MG63 (cell line): Measurements from ENCODE around the gene HIGD1B. TPM values are rescaled to one million over a fixed set of nuclear protein-coding genes. Genes with fewer than 3 reads are reported as not detected.
"Not testable (repeated sequence)": the region's sequence is repeated elsewhere in the genome, so short reads cannot be mapped to it uniquely, and the experiment has no call there.

Experiments used
- DNase-seq: peaks from one replicate; pipeline ENCODE4 v3.0.0-alpha.2; 2020
- H3K27me3 ChIP-seq: fragments of 250-450 bp; sonication (Bioruptor Pico); 2 replicates; pipeline ENCODE4 v1.5.1; 2020; ENCODE audit warnings: mild to moderate bottlenecking, moderate library complexity
- H3K36me3 ChIP-seq: fragments of 250-450 bp; sonication (Bioruptor Pico); 2 replicates; pipeline ENCODE4 v1.5.1; 2020; ENCODE audit warnings: mild to moderate bottlenecking, moderate library complexity
- H3K4me3 ChIP-seq: fragments of 250-450 bp; sonication (Bioruptor Pico); 2 replicates; pipeline ENCODE4 v1.5.1; 2020; ENCODE audit warnings: mild to moderate bottlenecking, moderate library complexity
- H3K9me3 ChIP-seq: fragments of 250-450 bp; sonication (Bioruptor Pico); 2 replicates; pipeline ENCODE4 v1.5.1; 2020; ENCODE audit warnings: mild to moderate bottlenecking, moderate library complexity
- total RNA-seq: library from RNA; depleted of rRNA; stranded (reverse); fragments of >200 nt; shearing (Covaris generic); gene quantifications from 2 replicates; pipeline ENCODE4 v1.2.3, GENCODE V29; 2014; ENCODE audit warnings: low replicate concordance; rRNA removed

Gene HIGD1B
- not detected in 2 replicates for total RNA-seq

DNA sequence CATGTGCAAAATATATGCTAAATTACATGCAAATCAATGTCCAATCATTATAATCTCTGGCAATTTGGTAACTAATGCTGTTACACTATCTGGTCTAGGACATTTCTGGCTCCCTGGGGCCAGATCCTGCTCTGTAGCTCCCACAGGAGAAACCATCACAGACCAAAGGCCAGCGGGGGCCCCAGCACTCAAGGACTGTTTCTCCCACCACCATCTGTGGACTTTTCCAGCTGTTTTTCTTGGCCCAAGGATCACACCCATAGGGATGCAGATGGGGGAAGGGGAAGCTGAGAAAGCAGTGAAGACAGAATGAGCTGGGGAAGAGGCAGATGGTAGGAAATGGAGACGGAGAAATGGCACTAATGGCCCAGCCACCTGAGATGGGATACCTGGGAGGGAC lies at the start of gene HIGD1B:
TSS of gene HIGD1B (plus strand) at position 298 of the 400 bp plus-strand sequence. CDS start 270 bp downstream, outside the sequence.
- Histone ChIP-seq H3K27me3 (no peaks in the 10 kb centered on the region), H3K36me3 (peaks cover 29% of the 10 kb centered on the region), H3K9me3 (no peaks in the 10 kb centered on the region), H3K4me3 (no peak within 1 kb of the TSS)
- DNase-seq = no peak

DNA sequence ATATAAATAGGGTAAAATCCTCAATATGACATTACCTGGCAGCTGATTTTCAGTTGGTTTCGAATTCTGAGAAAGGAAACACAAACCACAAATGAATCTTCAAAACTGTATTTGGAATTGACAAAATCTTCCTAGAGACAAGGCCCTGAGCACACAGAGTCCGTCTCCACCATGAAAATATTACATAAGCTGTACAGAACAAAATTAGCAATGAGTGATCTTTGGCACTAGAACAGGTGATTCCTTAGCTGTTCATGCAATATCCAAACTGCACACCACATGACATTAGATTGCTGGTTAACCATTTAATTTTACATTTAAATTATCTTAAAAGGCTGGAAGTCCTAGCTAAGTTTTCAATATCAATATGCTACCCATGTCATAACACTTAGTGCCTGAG lies 49.3 kb upstream of the HIGD1B start:
- H3K9me3 ChIP-seq = no peaks in the 10 kb centered on the region
- no peak overlapping the region for H3K4me3 ChIP-seq
- DNase-seq = no peak
- peaks cover 62% of the 10 kb centered on the region for H3K36me3 ChIP-seq
- no peaks in the 10 kb centered on the region for H3K27me3 ChIP-seq

DNA sequence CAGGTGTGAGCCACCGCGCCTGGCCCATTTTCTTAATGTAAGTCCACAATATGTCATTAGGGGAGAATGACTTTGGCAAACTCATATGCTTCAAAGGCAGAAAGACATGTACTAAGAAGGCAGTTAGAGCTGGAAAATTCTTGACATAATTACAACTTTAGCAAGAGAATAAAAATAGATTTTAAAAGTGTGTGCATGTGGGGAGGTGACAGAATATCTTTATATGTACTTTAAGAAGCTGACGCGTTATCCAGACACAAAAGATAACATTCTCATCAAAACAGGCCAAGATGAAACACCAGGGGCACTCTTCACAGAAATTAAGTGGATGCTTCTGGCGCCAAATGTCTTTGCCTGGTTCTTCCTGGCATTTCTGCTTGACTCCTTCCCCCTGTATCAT lies 45.8 kb upstream of the HIGD1B start:
- no peak for DNase-seq
- Histone ChIP-seq H3K9me3 (no peaks in the 10 kb centered on the region), H3K36me3 (peaks cover 78% of the 10 kb centered on the region), H3K4me3 (no peak overlapping the region), H3K27me3 (no peaks in the 10 kb centered on the region)

DNA sequence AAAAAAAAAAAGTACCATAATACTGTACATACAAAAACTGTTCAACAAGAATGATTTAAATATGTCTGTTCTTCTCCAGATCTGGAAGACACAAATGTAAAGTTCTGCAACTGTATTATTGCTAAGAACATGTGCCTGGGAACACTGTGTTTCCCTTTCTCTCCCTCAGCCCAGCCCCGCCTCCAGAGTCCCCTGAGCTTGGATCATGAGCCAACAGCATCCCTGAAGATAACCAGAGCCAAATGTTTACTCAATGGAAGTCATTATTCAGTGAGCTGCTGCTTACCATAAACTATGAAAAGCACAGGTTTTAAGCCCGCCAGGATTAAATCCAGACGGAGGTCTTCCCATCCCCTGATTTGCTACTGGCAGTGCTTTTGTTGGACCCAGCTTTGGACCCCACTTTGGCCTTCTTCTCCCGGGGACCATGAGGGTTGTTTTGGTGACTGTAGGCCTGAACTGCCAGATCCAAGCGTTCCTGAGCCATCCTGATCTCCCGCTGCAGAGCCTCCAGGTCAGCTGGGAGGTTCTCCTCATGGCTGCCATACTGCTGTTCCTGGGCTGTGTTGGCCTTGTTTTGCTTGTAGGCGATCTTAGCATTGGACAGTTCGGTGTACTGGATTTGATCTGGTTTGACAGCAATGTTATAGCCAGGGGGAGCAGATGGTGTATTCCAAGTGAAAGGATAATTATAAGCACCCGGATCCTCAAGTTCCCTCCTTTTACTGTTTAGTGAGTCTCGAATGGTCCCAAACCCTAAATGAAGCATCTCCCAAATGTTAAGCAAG lies 43.2 kb upstream of the HIGD1B start:
- Histone ChIP-seq H3K36me3 (peaks cover 59% of the 10 kb centered on the region), H3K9me3 (no peaks in the 10 kb centered on the region), H3K27me3 (no peaks in the 10 kb centered on the region), H3K4me3 (no peak overlapping the region)
- DNase-seq = no peak

DNA sequence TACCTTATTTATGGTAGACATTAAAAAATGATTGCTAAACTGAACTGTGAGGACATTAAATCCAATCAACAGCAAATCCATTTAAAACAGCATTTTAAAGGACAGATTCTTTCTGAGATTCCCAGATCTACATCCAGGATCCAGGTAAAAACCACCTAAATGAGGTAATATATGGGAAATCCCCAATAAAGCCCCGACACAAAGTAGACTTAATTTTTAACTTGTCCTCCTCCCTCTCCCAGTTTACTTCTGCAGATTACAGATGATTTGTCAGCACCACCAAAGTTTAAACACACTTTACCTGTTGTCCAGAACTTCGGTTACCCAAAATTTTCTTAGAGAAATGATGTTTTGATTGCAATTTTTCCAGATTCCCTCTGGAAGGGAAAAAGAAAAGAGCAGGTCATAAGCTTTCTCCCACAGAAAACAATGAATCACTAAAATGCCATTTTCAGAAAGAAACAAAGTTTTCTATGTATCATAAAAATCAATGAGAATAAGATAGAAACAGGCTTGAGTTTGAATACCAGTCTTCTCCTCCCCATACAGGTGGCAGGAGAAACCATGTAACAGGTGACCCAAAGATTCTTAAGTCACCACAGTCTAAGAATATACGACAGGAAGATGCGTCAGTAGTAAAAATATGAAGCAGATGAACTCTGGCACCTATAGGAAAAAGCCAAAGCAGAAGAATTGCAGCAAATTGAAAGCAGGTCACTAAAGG lies 40.4 kb upstream of the HIGD1B start:
- Histone ChIP-seq H3K9me3 (no peaks in the 10 kb centered on the region), H3K36me3 (peaks cover 35% of the 10 kb centered on the region), H3K27me3 (no peaks in the 10 kb centered on the region), H3K4me3 (no peak overlapping the region)
- no peak for DNase-seq

DNA sequence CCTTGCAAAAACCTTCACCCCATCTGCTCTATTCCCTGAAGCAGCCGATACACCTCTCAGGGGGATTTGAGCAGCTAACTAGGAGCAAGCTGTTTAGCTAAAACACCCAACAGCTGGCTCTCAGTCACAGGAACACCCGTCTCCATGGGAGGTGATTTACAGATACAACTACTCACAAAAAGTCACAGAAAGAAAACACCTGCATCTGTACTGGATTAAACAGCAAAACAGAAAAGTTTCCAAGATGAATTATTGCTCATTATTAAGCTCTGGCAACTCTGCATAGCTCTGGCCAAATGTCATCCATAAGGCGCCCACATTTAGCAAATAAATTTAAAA lies 39.9 kb upstream of the HIGD1B start:
- no peak for DNase-seq
- no peaks in the 10 kb centered on the region for H3K27me3 ChIP-seq

DNA sequence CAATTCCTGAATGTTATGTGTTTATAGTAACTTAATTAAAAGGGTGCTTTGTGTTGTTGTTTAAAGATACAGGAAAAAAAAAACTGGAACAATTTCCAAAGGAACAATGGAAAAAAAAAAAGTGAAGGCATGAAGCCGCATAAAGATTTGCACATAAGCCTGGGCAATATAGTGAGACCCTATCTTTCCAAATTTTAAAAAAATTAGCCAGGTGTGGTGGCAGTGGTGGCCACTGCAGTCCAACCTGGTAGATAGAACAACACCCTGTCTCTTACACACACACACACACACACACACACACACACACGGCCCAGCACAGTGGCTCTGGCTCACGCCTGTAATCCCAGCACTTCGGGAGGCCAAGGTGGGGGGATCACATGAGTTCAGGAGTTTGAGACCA lies 39.5 kb upstream of the HIGD1B start:
- Histone ChIP-seq H3K36me3 (peaks cover 30% of the 10 kb centered on the region), H3K4me3 (no peak overlapping the region), H3K9me3 (no peaks in the 10 kb centered on the region), H3K27me3 (no peaks in the 10 kb centered on the region)
- DNase-seq = no peak

More for the DNA sequence above, 39.9 kb upstream of the HIGD1B start:
- peaks cover 31% of the 10 kb centered on the region for H3K36me3 ChIP-seq
- no peak overlapping the region for H3K4me3 ChIP-seq
- H3K9me3 ChIP-seq = no peaks in the 10 kb centered on the region

DNA sequence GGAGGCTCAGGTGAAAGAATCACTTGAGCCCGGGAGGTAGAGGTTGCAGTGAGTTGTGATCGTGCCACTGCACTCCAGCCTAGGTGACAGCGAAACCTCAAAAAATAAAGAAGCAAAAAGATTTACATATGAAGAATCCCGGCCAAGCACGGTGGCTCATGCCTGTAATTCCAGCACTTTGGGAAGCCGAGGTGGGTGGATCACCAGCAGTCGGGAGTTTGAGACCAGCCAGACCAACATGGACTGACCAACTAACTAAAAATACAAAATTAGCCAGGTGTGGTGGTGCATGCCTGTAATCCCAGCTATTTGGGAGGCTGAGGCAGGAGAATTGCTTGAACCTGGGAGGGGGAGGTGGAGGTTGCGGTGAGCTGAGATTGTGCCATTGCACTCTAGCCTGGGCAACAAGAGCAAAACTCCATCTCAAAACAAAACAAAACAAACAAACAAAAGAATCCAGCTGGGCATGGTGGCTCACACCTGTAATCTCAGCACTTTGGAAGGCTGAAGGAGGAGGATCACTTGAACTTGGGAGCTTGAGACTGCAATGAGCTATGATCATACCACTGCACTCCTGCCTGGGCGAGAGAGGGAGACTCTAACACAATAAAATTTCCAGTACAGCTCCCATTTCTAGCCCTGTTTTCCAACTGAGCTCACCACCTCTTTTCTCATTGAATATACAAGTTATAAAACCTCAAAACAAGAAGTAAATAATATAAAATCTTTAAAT lies 38.9 kb upstream of the HIGD1B start:
- not testable (repeated sequence) for H3K4me3 ChIP-seq, H3K9me3 ChIP-seq, H3K27me3 ChIP-seq, DNase-seq
- H3K36me3 ChIP-seq = peaks cover 23% of the 10 kb centered on the region

DNA sequence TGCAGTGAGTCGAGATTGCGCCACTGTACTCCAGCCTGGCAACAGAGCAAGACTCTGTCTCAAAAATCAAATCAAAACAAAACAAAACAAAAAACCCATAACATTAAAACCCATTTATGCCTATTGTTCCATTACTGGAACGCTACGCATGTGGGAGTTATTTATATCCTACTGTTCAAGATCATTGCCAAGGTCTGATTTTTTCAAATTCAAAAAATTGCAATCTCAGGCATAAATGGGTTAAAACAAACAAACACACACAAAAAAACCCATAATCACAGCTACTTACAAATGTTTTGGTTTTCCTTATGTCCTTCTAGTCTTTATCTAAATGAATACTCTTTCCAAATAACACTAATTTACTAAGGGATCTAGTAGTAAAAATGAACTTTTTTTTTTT lies 35.4 kb upstream of the HIGD1B start:
- Histone ChIP-seq H3K4me3 (no peak overlapping the region), H3K9me3 (no peaks in the 10 kb centered on the region), H3K27me3 (no peaks in the 10 kb centered on the region), H3K36me3 (peaks cover 8% of the 10 kb centered on the region; the same call in 1 of the 2 replicates)
- DNase-seq = no peak

DNA sequence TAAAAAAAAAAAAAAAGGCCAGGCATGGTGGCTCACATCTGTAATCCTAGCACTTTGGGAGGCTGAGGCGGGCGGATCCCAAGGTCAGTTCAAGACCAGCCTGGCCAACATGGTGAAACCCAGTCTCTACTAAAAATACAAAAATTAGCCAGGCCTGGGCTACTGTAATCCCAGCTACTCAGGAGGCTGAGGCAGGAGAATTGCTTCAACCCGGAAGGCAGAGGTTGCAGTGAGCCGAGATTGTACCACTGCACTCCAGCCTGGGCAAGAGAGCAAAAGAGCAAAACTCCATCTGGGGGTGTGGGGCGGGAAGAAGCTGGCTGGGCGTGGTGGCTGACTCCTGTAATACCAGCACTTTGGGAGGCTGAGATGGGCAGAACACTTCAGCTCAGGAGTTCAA lies 29.2 kb upstream of the HIGD1B start:
- not testable (repeated sequence) for H3K4me3 ChIP-seq, DNase-seq, H3K9me3 ChIP-seq, H3K27me3 ChIP-seq
- peaks cover 25% of the 10 kb centered on the region for H3K36me3 ChIP-seq

DNA sequence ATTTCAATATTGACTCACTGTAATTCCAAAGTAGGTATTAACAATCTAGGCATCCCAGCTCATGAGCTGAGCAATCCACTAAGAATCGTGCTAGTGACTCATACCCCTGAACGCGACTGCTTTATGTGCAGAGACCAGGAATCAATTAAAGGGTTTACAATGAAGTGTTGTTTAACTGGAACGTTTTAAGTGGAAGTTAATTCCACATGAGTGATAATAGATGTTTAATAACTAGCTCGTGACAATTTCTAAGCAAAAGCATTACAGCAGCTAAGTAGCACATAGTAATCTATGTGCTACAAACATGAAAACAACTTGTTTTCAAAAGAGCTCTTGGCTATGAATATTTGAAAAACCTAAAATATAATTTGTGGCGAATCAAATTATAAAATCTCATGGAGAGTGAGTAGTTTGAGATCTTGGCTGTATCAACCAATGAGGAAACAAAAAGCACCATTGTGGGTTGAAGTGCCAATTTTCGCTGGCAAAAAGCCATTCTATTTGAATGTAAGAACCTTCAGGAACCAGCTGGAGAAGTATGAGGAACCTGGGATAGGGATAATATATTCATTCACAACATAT lies 27.0 kb upstream of the HIGD1B start:
- Histone ChIP-seq H3K27me3 (no peaks in the 10 kb centered on the region), H3K4me3 (peak overlapping the region; percentile 13; the same call in 1 of the 2 replicates), H3K36me3 (peaks cover 30% of the 10 kb centered on the region), H3K9me3 (no peaks in the 10 kb centered on the region)
- DNase-seq = peak; percentile 83

DNA sequence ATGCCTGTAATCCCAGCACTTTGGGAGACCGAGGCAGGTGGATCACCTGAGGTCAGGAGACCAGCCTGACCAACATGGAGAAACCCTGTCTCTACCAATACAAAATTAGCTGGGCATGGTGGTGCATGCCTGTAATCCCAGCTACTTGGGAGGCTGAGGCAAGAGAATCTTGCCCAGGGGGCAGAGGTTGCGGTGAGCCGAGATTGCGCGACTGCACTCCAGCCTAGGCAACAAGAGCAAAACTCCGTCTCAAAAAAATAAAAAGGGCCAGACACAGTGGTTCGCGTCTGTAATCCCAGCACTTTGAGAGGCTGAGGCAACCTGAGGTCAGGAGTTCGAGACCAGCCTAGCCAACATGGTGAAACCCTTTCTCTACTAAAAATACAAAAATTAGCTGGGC lies 22.4 kb upstream of the HIGD1B start:
- not testable (repeated sequence) for DNase-seq, H3K27me3 ChIP-seq, H3K9me3 ChIP-seq

DNA sequence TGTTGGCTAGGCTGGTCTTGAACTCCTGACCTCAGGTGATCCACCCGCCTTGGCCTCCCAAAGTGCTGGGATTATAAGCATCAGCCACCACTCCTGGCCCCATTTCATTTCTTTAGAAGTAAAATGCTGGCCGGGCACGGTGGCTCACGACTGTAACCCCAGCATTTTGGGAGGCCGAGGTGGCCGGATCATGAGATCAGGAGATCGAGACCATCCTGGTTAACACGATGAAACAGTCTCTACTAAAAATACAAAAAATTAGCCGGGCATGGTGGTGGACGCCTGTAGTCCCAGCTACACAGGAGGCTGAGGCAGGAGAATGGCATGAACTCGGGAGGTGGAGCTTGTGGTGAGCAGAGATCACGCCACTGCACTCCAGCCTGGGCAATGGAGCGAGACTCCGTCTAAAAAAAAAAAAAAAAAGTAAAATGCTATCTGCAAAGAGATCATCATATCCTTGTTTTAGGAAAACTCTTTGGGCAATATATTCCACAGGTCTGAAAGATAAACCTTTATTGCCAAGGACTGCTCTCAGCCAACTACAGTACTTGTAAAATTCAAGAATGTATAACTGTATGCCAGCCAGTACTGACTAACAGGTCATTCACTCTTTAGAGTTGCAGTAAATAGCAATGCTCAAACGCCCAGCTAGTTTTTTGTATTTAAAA lies 21.4 kb upstream of the HIGD1B start:
- Histone ChIP-seq H3K27me3 (no peaks in the 10 kb centered on the region), H3K9me3 (no peaks in the 10 kb centered on the region; the same call in 1 of the 2 replicates), H3K36me3 (peaks cover 16% of the 10 kb centered on the region), H3K4me3 (peak overlapping the region; percentile 4; the same call in 1 of the 2 replicates)
- peak; percentile 85 for DNase-seq

More for the DNA sequence above, 22.4 kb upstream of the HIGD1B start:
- H3K36me3 ChIP-seq = peaks cover 16% of the 10 kb centered on the region
- not testable (repeated sequence) for H3K4me3 ChIP-seq

DNA sequence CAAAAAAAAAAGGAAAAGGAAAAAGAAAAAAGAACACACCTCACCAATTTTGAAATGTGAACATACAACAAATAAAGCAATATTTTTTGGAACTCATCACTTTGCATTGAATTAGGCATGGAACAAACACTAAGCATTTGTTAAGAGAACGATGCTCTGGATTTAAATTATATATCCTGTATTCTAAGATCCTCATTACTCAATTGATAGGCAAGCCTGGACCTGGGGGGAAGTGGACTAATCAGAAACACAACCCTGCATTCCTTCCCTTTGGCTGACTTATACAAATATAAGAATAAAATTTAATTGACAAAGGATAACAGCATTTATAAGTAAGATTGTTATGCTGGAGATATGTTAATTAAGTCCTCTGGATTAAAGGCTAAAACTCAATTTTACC lies 19.8 kb upstream of the HIGD1B start:
- H3K4me3 ChIP-seq = peak overlapping the region; percentile 80
- H3K9me3 ChIP-seq = no peaks in the 10 kb centered on the region; the same call in 1 of the 2 replicates
- peaks cover 16% of the 10 kb centered on the region for H3K36me3 ChIP-seq
- no peak for DNase-seq
- no peaks in the 10 kb centered on the region for H3K27me3 ChIP-seq

DNA sequence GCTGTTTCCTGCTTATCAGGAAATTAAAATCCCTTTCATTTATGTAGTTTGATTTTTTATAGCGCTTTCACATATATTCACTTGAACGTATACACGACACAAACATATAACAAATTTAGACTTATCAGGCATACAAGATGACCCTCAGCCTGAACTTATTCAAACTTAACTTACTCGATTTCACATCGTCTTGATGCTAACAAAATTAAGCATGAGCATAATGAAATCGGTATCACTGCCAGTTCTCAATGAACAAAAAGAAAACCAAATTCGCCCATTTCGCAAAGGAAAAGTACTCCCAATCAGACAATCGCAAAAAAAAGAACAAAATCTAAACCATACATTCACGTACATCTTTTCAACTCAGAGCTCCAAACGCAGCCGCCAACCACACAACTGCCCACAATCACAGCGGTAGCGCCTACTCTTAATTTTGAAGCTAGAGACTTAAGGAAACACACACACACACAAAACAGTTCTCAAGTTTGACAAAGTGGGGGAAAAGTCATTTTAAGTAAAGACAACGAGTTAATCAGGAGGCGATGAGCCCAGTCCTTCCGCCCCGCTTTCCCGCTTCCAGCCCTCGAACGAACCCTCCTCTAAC lies 18.7 kb upstream of the HIGD1B start:
- Histone ChIP-seq H3K9me3 (no peaks in the 10 kb centered on the region; the same call in 1 of the 2 replicates), H3K36me3 (peaks cover 12% of the 10 kb centered on the region), H3K4me3 (peak overlapping the region; percentile 80), H3K27me3 (no peaks in the 10 kb centered on the region)
- no peak for DNase-seq
